ENCODE results near the gene NCKAP5. TPM values are rescaled to one million over a fixed set of nuclear protein-coding genes. Genes with fewer than 3 reads are reported as not detected.

NCKAP5 gene
- total and polyA plus RNA-seq, 2 of the 8 experiments (the other 6 are each of a cell fraction or from before 2014, with no cell fraction given) = 0.27 to 0.86 TPM

GRCh38 chr2:133497951-133498565 lies 70.2 kb downstream of the NCKAP5 start:
- no peak overlapping the region for H3K27ac ChIP-seq (ENCODE audit: low read depth, low read length)
- POLR2A ChIA-PET (ENCODE audit: partially characterized antibody) = no interaction called here

More at GRCh38 chr2:133497951-133498565, 70.2 kb downstream of the NCKAP5 start:
- H3K4me1 ChIP-seq (replicated peaks in 1 of 4; ENCODE audit: control insufficient read depth in 3 of 4, insufficient read depth in 4 of 4, low read length in 3 of 4) = peaks cover 0 to 9% (median 0%) of the 10 kb centered on the region in 4 experiments; a peak in 3 of 7 replicates
- no peak overlapping the region for H2BK5ac ChIP-seq (ENCODE audit: low read depth, low read length)
- H2BK12ac ChIP-seq (ENCODE audit: low read depth, low read length) = no peak overlapping the region
- DNase-seq (ENCODE audit: low read depth in 1 of 2, low spot score in 2 of 2) (no peak), FAIRE-seq (no peak)
- TF ChIP-seq E2F6 (IDR thresholded peaks at IDR 0.05) = no peak
- no peaks in the 10 kb centered on the region for H3K36me3 ChIP-seq (ENCODE audit: control insufficient read depth in 2 of 4, insufficient read depth in 4 of 4, low read length in 3 of 4)
- H3K23ac ChIP-seq (ENCODE audit: insufficient read length) = no peak overlapping the region
- H4K91ac ChIP-seq (replicated peaks; ENCODE audit: insufficient read length, low read length) = no peak overlapping the region
- no peak overlapping the region for H2BK120ac ChIP-seq (replicated peaks; ENCODE audit: low read depth, low read length)
- H4K8ac ChIP-seq (ENCODE audit: extremely low read depth, insufficient read depth, low read length) = no peak overlapping the region
- no peaks in the 10 kb centered on the region for H4K20me1 ChIP-seq (replicated peaks in 1 of 2; ENCODE audit: control insufficient read depth in 1 of 2, insufficient read depth in 2 of 2, low read length in 2 of 2)
- no peaks in the 10 kb centered on the region for H3K9me3 ChIP-seq (ENCODE audit: insufficient read depth in 2 of 2, low read depth in 1 of 2, low read length in 1 of 2)
- no peak overlapping the region for H2AK5ac ChIP-seq (ENCODE audit: low read depth, low read length)
- no peak overlapping the region for H3K4me3 ChIP-seq (ENCODE audit: extremely low read depth in 1 of 4, insufficient read depth in 2 of 4, low read depth in 3 of 4, low read length in 4 of 4)
- no peak overlapping the region for H2BK20ac ChIP-seq (ENCODE audit: low read length)
- no peak overlapping the region for H3K18ac ChIP-seq (ENCODE audit: extremely low read depth, low read length)
- no peak overlapping the region for H3K9ac ChIP-seq (replicated peaks in 1 of 4; ENCODE audit: extremely low read depth in 1 of 4, low read depth in 3 of 4, low read length in 3 of 4)
- H3K79me2 ChIP-seq (ENCODE audit: control insufficient read depth in 1 of 2, insufficient read depth in 2 of 2, low read length in 2 of 2) = no peaks in the 10 kb centered on the region
- no peak overlapping the region for H3K56ac ChIP-seq (replicated peaks; ENCODE audit: insufficient read length, low read depth, low read length)
- no peak overlapping the region for H2AFZ ChIP-seq (ENCODE audit: low read length)
- no peak overlapping the region for H3K4me2 ChIP-seq (ENCODE audit: insufficient read depth in 1 of 2, low read depth in 2 of 2, low read length in 2 of 2)
- no peaks in the 10 kb centered on the region for H3K27me3 ChIP-seq (replicated peaks in 1 of 4; ENCODE audit: control insufficient read depth in 3 of 4, extremely low read depth in 1 of 4, insufficient read depth in 3 of 4, low read length in 3 of 4)
- no peak overlapping the region for H2BK15ac ChIP-seq (ENCODE audit: low read length)
- no peak overlapping the region for H3K4ac ChIP-seq (replicated peaks; ENCODE audit: insufficient read length, low read depth, low read length)
- WGBS, 2 experiments (ENCODE audit: extremely low coverage in 1 of 2, insufficient coverage in 1 of 2, insufficient read length in 1 of 2, insufficient replicate concordance in 2 of 2, low coverage in 1 of 2, low lambda C conversion rate in 2 of 2, missing lambda C conversion rate in 1 of 2) = 86 to 100% methylated on average over 1 to 5 of the region's 6 CpGs
- no peaks in the 10 kb centered on the region for H3K79me1 ChIP-seq (ENCODE audit: low read depth, low read length)
- CTCF ChIA-PET (ENCODE audit: partially characterized antibody) = interaction anchor here (1.0 to 1.6 kb wide), 2 partner anchors 21 to 87 kb away, joined by 3 read pairs; no protein-coding TSS in a partner anchor
- no peak overlapping the region for H3K14ac ChIP-seq (ENCODE audit: insufficient read length)
- no peak overlapping the region for H4K5ac ChIP-seq (ENCODE audit: insufficient read length, low read depth, low read length)
- H3K23me2 ChIP-seq (ENCODE audit: low read depth, low read length) = no peaks in the 10 kb centered on the region
